NT2/D1 (cell line): ENCODE data around the gene ABCF2.

Source experiments
- DNase-seq: peaks from one replicate; pipeline ENCODE4 v3.0.0-alpha.2; 2011; ENCODE audit warnings: low read depth, low spot score
- H3K27me3 ChIP-seq: 2 replicates; pipeline ENCODE4 v1.6.0; 2011; ENCODE audit warnings: mild to moderate bottlenecking; ENCODE audit not compliant: insufficient read length, insufficient read depth
- H3K36me3 ChIP-seq: 2 replicates; pipeline ENCODE4 v1.6.1; 2011; ENCODE audit warnings: mild to moderate bottlenecking, low read length, mixed read lengths; ENCODE audit not compliant: insufficient read depth, insufficient read length
- H3K4me1 ChIP-seq: 2 replicates; pipeline ENCODE4 v1.5.1; 2011; ENCODE audit not compliant: insufficient read depth, insufficient read length
- H3K4me3 ChIP-seq: 2 replicates; pipeline ENCODE4 v1.5.1; 2011; ENCODE audit warnings: low read depth; ENCODE audit not compliant: insufficient read length
- H3K9ac ChIP-seq: 2 replicates; pipeline ENCODE4 v1.6.0; 2011; ENCODE audit warnings: low read depth; ENCODE audit not compliant: insufficient read length
- H3K9me3 ChIP-seq: 2 replicates; pipeline ENCODE4 v1.5.1; 2011; ENCODE audit warnings: mild to moderate bottlenecking, low read length; ENCODE audit not compliant: insufficient read depth
- SUZ12 ChIP-seq: IDR thresholded peaks from 2 replicates; pipeline ENCODE4 v1.6.1; 2011; ENCODE audit not compliant: insufficient read length, insufficient read depth; ENCODE audit errors: extremely low read depth
- YY1 ChIP-seq: IDR thresholded peaks from 2 replicates; pipeline ENCODE4 v1.6.1; 2011; ENCODE audit not compliant: insufficient read length, insufficient read depth
- ZNF274 ChIP-seq: IDR thresholded peaks from 2 replicates; pipeline ENCODE4 v1.6.1; 2011; ENCODE audit warnings: mild to moderate bottlenecking, low read depth, low read length

The ABCF2 gene

DNA sequence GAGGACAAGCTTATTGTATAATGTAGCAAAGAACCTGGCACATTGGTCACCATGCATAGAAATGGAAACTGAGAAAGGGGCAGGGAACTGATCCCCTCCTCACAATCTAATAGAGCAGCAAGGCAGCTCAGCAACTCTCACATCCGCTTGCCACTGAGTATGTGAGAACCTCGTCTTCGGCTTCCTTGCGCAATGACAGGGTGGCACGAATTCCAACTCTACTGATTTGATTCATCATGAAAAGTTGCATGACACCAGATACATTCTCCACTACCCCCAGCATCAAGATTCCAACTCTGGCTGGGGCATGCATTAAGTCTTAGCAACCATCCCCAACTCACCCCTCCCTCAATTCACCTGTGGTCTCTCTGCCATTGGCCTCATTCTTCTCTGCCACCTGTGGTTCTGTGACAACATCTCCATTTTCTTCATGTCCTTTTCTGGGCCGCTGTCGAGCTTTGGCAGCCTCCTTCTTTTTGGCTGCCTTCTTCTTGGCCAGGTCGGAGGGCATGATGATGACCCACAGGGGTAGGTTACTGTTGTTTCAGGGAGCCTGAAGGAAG is 976 bp downstream of the ABCF2 start:
- Histone ChIP-seq H3K4me1 (no peaks in the 10 kb centered on the region), H3K9me3 (no peaks in the 10 kb centered on the region), H3K9ac (peak overlapping the region; percentile 88), H3K27me3 (no peaks in the 10 kb centered on the region), H3K36me3 (peaks cover 49% of the 10 kb centered on the region), H3K4me3 (peak overlapping the region; percentile 83)
- DNase-seq = no peak
- TF ChIP-seq SUZ12 = no peak
- TF ChIP-seq ZNF274 = no peak
- TF ChIP-seq YY1 = no peak

DNA sequence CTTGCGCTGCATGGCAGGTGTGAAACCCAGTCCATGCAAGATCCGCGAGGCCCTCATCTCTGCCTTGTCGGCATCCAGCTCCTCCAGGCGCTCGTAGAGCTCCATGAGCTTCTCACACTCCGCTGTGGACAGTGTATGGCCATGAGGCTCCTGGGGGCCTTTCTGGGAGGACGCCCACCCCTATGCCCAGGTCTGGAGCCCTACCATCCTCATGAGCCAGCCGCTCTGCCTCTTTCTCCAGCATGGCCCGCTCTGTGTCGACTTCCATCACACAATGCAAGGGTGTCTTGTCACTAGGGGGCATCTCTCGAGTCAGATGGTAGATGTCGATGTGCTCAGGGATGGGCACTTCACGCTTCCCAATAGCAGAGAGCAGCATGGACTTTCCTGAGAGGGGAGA is 3.3 kb downstream of the ABCF2 start:
- DNase-seq = no peak
- peaks cover 64% of the 10 kb centered on the region for H3K36me3 ChIP-seq
- H3K9ac ChIP-seq = no peak overlapping the region
- no peaks in the 10 kb centered on the region for H3K27me3 ChIP-seq
- no peak overlapping the region for H3K4me3 ChIP-seq
- no peaks in the 10 kb centered on the region for H3K9me3 ChIP-seq
- H3K4me1 ChIP-seq = no peaks in the 10 kb centered on the region
- TF ChIP-seq SUZ12 = no peak
- no peak for TF ChIP-seq YY1
- no peak for TF ChIP-seq ZNF274

DNA sequence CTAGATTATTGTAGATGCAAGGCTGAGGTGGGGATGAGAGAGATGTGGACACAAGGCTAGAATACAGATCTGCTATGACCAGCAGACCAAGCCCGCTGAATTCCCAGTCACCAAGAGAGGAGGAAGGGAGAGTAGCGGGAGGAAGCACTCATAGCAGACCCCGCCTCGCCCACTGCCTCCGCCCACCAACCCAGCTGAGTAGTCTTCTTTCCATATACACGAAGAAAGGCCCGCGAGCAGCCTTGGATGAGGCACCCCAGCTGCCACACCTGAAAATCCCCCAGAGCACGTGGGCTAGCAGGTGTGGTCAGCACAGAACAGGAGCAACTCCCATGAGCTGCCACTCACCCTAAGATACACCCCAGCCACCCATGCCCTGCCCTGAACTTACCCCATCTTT is 8.8 kb downstream of the ABCF2 start:
- H3K27me3 ChIP-seq = no peaks in the 10 kb centered on the region
- H3K4me1 ChIP-seq = no peaks in the 10 kb centered on the region
- no peak for DNase-seq
- H3K4me3 ChIP-seq = no peak overlapping the region
- no peak overlapping the region for H3K9ac ChIP-seq
- TF ChIP-seq SUZ12 (no peak), ZNF274 (no peak), YY1 (no peak)
- no peaks in the 10 kb centered on the region for H3K9me3 ChIP-seq
- H3K36me3 ChIP-seq = peaks cover 88% of the 10 kb centered on the region

DNA sequence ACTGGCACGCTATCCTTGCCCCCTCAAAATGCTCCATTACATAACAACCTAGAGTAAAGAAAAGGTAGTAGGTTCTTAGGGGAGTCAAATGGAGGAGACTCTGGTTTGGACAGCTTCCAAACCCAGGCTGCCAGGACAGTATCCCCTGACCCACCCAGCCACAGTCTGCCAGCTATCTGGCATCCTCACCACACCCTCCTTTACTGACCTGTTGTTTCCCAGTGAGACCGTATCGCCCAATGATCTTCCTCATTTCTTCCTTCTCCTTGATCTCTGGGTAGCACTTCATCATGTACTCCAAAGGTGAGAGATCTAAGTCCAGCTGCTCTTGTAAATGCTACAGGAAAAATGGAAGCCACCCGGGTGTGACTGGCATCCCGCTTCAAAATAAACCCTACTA is 11.6 kb downstream of the ABCF2 start:
- H3K4me3 ChIP-seq = no peak overlapping the region
- H3K4me1 ChIP-seq = no peaks in the 10 kb centered on the region
- no peaks in the 10 kb centered on the region for H3K9me3 ChIP-seq
- no peaks in the 10 kb centered on the region for H3K27me3 ChIP-seq
- TF ChIP-seq YY1 = no peak
- no peak for TF ChIP-seq SUZ12
- no peak for TF ChIP-seq ZNF274
- H3K9ac ChIP-seq = no peak overlapping the region
- peaks cover 82% of the 10 kb centered on the region for H3K36me3 ChIP-seq
- DNase-seq = no peak

DNA sequence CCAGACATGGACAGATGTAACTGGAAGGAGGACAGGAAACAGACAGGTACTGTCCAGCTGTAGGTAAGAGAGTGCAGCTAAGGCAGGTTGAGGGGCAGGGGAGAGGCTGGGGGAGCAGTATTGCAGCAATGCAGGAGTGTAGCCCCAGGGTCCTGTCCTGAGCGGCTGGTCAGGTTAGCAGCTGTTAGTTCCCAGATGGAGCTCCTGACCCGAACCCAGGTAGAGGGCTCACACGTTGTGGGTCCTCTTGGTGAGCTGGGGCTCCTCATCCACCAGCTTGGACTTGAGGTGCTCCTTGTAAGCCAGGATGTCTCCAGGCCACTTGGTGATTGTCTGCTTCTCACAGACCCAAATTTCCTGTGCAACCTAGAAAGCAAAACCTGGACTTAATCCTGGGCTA is 13.2 kb downstream of the ABCF2 start:
- Histone ChIP-seq H3K4me1 (no peaks in the 10 kb centered on the region), H3K27me3 (no peaks in the 10 kb centered on the region), H3K4me3 (no peak overlapping the region), H3K9me3 (no peaks in the 10 kb centered on the region), H3K9ac (no peak overlapping the region), H3K36me3 (peaks cover 75% of the 10 kb centered on the region)
- no peak for TF ChIP-seq YY1
- TF ChIP-seq SUZ12 = no peak
- TF ChIP-seq ZNF274 = no peak
- no peak for DNase-seq

DNA sequence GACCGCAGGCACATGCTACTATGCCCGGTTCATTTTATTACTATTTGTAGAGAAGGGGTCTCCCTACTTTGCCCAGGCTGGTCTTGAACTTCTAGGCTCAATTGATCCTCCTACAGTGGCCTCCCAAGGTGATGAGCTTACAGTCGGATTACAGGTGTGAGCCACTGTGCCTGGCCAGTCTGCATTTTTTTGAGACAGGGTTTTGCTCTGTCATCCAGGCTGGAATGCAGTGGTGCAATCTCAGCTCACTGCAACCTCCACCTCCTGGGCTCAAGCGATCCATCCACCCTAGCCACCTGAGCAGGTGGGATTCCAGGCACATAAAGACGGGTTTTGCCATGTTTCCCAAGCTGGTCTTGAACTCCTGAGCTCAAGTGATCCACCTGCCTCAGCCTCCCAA is 14.4 kb downstream of the ABCF2 start:
- no peaks in the 10 kb centered on the region for H3K27me3 ChIP-seq
- no peak overlapping the region for H3K9ac ChIP-seq
- no peaks in the 10 kb centered on the region for H3K9me3 ChIP-seq
- no peak for TF ChIP-seq SUZ12
- TF ChIP-seq ZNF274 = no peak
- no peak for TF ChIP-seq YY1
- DNase-seq = no peak
- H3K4me1 ChIP-seq = no peaks in the 10 kb centered on the region
- no peak overlapping the region for H3K4me3 ChIP-seq
- peaks cover 63% of the 10 kb centered on the region for H3K36me3 ChIP-seq

DNA sequence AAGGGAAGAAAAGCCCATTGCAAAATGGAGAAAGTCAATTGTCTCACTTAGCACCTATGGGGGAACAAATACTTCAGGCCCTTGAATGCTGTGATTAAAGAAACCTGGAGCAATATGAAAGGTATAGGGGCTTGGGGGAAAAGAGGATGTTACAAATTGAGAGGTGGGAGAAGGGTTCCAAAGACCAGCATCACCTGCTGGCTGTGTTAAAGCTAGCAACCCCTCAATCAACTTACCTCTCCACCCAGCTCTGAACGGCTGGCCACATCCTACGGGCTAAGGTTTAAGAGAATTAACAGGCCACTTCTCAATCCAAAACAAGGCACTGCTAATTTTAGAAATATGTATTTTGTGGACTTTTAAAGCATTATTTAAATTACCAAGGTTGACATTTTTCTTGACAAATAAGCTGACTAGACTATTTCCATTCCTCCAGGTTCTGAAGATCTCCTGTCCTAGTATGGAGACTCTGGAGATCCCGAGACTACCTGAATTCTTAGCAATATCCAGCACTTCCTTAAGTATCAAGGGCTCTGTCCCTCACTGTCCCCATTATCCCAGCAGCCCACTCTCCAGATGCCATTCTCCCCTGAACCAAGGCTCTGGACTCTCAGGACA is 15.7 kb downstream of the ABCF2 start:
- Histone ChIP-seq H3K36me3 (peaks cover 50% of the 10 kb centered on the region), H3K9me3 (no peaks in the 10 kb centered on the region), H3K4me3 (no peak overlapping the region), H3K4me1 (no peaks in the 10 kb centered on the region), H3K9ac (no peak overlapping the region), H3K27me3 (no peaks in the 10 kb centered on the region)
- TF ChIP-seq YY1 (no peak), SUZ12 (no peak), ZNF274 (no peak)
- DNase-seq = no peak
